Keratinocyte (primary cell): ENCODE measurements around the gene GREM1.

Experiments
- CTCF ChIP-seq, 3 experiments: IDR thresholded peaks in 1 of 3; conservative IDR thresholded peaks in 1 of 3; optimal IDR thresholded peaks in 1 of 3; 2 replicates in 2 of 3; 3 replicates in 1 of 3; pipeline versions ENCODE3 to v1.5.1; 2011; ENCODE audit warnings: low read length in 3 of 3, mild to moderate bottlenecking in 3 of 3, moderate library complexity in 2 of 3, control low read depth in 1 of 3, inconsistent platforms in 1 of 3; ENCODE audit not compliant: insufficient read depth in 2 of 3; ENCODE audit errors: extremely low read depth in 1 of 3
- EZH2 ChIP-seq: IDR thresholded peaks from one replicate; pipeline ENCODE4 v1.6.1; 2012; ENCODE audit warnings: inconsistent platforms, mild to moderate bottlenecking, low read length, moderate library complexity

GRCh38 chr15:32732574-32733157, 14.9 kb downstream of the GREM1 start:
- TF ChIP-seq CTCF (optimal IDR thresholded peaks at IDR 0.05 in 1 of 3, IDR thresholded peaks at IDR 0.05 in 1 of 3, conservative IDR thresholded peaks at IDR 0.05 in 1 of 3; ENCODE audit: extremely low read depth in 1 of 3, insufficient read depth in 2 of 3, low read length in 3 of 3), result no peak
- TF ChIP-seq EZH2, result no peak
